ENCODE results near the gene SF3B6.
"Not testable (repeated sequence)": the region's sequence is repeated elsewhere in the genome, so short reads cannot be mapped to it uniquely, and the experiment has no call there.

Gene SF3B6

GRCh38 chr2:24093270-24093669 is 17.1 kb upstream of the SF3B6 start:
- not testable (repeated sequence) for DNase-seq (ENCODE audit: low read depth in 2 of 2)

DNA sequence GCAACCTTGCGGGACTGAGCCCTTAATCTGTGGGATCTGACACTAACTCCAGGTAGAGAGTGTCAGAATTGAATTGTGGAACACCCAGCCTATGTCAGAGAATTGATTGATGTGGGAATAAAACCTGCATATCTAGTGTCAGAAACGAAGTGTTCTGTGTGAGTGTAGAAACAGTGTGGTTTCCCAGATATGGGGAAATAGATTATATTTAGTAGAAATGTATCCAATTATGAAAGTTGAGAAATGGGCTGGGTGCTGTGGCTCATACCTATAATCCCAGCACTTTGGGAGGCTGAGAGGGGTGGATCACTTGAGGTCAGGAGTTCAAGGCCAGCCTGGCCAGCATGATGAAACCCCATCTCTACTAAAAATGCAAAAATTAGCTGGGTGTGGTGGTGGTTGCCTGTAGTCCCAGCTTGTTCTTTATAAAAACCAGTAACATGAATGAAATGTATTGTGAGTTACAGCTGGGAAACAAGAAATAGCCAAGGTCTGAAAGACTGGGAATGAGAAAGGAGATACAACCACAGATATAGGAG is 12.8 kb upstream of the SF3B6 start:
- DNase-seq (ENCODE audit: low read depth in 2 of 2): no peak

- DNase-seq (ENCODE audit: low read depth in 2 of 2): no peak
These were observed 10.9 kb upstream of the SF3B6 start for GRCh38 chr2:24087032-24087431.

GRCh38 chr2:24086241-24086640 is 10.1 kb upstream of the SF3B6 start:
- DNase-seq (ENCODE audit: low read depth in 2 of 2): no peak

- DNase-seq (ENCODE audit: low read depth in 2 of 2): no peak
These were observed 9.0 kb upstream of the SF3B6 start for GRCh38 chr2:24085200-24085489.

GRCh38 chr2:24084386-24085199 is 8.5 kb upstream of the SF3B6 start, which contains the start of gene TP53I3:
Gene TP53I3 (minus strand): TSS chr2:24084834. CDS start chr2:24084326, 508 bp downstream.
- DNase-seq (ENCODE audit: low read depth in 2 of 2): peak in 1 of 2 donors; percentile 70

DNA sequence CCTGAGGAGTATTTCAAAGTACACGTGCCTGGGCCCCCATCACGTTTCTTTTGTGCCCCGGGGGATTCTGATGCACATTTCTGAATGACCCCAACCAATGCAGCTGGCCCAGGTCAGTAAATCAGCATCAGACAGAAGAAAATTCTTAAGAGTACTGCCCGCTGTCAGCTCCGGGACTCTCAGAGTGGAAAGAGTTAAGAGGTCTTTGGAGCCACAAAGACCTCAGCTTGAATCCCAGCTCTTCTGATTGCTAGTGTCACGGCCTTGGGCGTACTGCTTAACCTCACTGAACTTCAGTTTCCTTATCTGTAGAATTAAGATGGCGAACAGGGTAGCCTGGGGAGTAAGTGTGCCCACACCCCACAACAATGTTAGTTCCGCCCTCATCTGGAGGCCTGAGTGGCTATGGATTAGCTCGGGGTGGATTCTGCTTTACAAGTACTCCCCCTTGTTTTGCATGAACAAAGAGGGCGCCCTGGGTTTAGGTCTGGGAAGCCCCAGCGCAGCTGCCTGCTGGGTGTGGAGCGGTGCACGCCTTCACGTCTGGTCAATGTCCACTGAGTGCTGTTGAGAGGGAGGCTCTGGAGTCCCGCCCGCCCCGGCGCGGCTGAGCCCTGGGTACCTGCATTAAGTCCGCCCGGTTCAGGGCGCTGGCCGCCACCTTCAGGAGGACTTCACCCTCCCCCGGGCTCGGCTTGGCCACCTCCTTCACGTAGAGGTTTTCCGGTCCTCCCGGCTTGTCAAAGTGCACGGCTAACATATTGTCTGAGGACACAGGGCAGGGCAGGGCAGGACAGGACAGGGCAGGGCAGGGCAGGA is 7.7 kb upstream of the SF3B6 start:
- no peak for DNase-seq (ENCODE audit: low read depth in 2 of 2)

- DNase-seq (ENCODE audit: low read depth in 2 of 2): no peak
These were observed 6.9 kb upstream of the SF3B6 start for GRCh38 chr2:24082787-24083566.

- DNase-seq (ENCODE audit: low read depth in 2 of 2): no peak
These were observed 4.6 kb upstream of the SF3B6 start for GRCh38 chr2:24080701-24081100.

DNA sequence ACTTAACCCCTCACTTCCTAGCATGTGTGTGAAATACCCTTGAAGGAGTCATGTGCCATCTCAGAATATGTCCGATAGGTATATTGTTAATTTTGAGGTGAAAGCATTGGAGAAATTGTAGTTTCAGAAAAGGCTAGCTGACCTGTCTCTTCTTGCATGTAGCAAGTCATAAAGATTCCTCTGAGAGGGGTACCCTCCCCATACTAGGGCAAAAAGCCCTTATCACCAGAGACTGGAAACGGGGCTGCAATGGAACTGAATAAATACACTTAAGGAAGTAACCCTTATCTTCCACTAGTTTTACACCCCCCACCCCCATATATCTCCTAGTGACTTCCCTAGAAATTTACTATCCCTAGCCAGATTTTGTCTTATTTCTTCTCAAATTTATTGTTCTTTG is 1.8 kb upstream of the SF3B6 start:
- DNase-seq (ENCODE audit: low read depth in 2 of 2): no peak

DNA sequence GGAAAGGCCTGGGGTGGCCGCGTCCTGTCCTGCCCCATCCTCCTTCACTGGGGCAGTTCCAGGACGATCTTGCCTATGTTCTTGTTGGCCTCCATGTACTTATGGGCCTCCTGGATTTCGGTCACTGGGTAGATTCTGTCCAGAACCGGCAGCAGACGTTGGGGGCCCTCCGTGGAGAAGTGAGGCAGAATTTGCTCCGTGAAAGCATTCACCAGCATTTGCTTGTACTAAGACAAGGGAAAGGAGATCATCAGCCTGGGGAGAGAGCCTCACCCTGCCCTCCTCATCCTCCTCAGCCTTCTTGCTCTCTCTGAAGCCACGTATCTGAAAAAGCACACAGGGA is 1.4 kb upstream of the SF3B6 start:
- no peak for DNase-seq (ENCODE audit: low read depth in 2 of 2)

- DNase-seq (ENCODE audit: low read depth in 2 of 2): no peak
These were observed 866 bp upstream of the SF3B6 start for GRCh38 chr2:24076849-24077534.

DNA sequence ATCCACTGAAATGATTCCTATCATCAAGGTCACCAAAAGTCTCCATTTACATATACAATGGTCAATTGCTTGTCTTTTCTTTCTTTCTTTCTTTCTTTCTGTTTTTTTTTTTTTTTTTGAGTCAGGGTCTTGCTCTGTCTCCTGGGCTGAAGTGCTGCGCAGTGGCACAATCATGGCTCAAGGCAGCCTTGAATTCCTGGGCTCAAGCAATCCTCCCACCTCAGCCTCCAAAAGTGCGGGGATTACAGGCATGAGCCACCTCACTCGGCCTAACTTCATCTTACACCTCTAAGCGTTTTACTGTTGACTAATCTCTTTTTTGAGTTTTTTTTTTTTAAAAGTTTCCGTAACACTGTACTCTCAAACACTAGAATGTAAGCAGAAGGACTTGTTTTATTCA is 867 bp downstream of the SF3B6 start:
- DNase-seq (ENCODE audit: low read depth in 2 of 2): no peak

- no peak for DNase-seq (ENCODE audit: low read depth in 2 of 2)
These were observed 2.3 kb downstream of the SF3B6 start for GRCh38 chr2:24073816-24074215.

DNA sequence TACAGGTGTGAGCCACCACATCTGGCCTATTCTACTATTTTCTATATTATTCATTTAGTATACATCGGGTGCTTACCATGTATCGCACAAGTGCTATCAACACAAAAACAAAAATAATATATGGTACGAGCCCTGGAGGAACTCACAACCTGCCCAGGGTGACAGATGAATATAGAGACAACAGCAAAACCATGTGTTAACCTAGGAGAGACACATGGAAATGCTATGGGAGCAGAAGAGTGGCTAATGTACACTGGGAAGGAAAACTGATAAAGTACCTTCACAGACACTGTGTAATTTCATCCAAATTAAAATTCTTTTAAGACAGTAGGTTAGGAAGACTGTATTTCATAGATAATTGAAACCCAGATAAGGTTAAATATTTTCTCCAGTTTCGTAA is 3.9 kb downstream of the SF3B6 start:
- DNase-seq (ENCODE audit: low read depth in 2 of 2): no peak

- DNase-seq (ENCODE audit: low read depth in 2 of 2): no peak
These were observed 10.8 kb downstream of the SF3B6 start for GRCh38 chr2:24065341-24065740.

GRCh38 chr2:24058564-24059271 is 17.4 kb downstream of the SF3B6 start:
- no peak for DNase-seq (ENCODE audit: low read depth in 2 of 2)

- no peak for DNase-seq (ENCODE audit: low read depth in 2 of 2)
These were observed 20.4 kb downstream of the SF3B6 start for GRCh38 chr2:24055750-24056149.

DNA sequence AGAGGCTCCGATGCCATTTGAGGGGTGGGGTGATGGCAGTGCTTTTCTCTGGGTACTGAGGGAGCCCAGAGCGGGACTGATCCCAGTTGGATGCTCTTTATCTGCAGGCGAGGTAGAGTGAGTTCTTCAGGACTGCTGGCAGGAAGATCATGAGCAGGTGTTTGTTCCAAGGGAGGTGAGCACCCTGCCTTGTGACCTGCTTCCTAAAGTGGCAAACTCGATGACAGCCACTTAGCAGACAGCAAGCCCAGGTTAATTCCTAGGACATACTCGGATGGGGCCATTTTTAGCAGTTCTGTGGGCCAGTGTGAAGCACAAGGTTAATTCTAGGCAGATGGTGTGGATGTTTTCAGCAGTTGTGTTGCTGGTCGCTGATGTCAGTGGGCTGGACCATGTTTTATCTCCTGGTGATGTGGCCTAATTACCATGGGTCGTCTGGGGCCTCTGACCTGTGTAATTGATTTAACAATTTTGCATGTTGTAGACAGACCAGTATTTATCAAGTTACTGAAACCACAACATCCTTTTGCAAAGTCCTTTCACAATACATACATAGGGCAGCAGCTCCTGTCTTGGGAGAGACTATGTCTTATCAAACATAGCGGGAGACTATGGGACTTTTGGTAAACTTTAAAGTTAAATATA is 21.6 kb downstream of the SF3B6 start:
- no peak for DNase-seq (ENCODE audit: low read depth in 2 of 2)

DNA sequence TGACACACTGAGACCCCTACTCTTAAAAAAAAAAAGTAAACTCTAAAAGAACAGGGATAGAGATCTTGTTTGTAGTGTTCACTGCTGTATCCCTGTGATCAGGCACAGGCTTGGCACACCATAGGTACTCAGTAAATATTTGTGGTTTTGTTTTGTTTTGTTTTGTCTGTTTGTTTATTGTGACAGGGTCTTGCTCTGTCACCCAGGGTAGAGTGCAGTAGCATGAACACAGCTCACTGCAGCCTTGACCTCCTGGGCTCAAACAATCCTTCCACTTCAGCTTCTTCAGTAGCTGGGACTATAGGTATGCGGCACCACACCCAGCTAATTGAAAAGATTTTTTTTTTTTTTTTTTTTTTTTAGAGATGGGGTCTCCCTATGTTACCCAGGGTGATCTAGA is 23.2 kb downstream of the SF3B6 start:
- DNase-seq (ENCODE audit: low read depth in 2 of 2): no peak

DNA sequence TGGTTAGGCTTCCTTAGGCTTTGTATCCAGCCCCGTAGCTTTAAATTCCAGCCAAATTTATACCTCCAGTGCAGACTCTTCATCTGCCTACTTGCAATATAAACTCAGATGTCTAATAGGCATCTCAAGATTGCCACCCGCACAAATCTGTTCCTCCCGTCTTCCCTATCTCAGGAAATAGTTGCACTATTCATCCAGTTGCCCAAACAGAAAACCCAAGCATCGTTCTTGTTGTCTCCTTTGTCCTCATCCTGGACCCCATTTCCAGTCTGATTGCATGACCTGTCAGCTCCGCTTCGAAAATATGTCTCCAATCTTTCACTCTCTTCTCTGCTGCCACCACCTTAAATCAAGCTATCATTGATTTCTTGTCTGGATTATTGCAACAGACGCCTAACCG is 24.3 kb downstream of the SF3B6 start:
- DNase-seq (ENCODE audit: low read depth in 2 of 2): no peak
